GM19455 (cell line): ENCODE data around the gene ATP1A2.
"Not testable (repeated sequence)": the region's sequence is repeated elsewhere in the genome, so short reads cannot be mapped to it uniquely, and the experiment has no call there.

Experiments used
- ATAC-seq: cut with Tn5 transposase; IDR thresholded peaks from one replicate; pipeline ENCODE4 v1.9.1; 2021; ENCODE audit not compliant: unreplicated experiment

ATP1A2 gene

DNA sequence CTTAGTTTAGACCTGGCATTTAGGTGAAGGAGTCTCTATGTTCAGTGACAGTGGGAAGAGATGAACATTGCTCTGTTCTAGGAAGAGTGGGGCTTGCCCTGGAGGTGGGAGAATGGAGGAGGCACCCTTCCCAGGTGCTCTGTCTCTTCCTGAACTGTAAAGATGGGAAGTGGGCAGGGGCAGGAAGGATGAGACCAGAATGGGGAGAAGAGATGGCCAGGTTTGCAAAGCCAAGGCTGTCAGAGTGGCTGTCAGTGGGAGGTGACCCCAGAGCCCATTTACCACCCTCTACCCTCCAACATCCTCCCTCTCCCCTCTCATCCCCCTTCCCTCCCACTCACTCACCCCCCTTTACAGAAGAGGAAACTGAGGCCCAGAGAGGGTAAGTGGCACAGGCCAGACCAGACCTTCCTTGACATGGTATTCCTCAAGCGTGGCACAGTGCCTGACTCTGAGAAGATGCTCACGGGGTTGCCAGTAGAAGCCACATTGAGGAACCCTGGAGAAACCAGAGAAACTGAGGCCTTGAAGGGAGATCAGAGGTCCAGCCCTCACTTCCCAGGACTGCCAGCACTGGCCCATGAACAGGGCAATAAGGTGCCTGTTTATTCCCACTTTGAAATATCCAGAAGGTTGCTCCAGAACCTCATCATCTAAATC, 15.7 kb upstream of the ATP1A2 start:
- no peak for ATAC-seq

DNA sequence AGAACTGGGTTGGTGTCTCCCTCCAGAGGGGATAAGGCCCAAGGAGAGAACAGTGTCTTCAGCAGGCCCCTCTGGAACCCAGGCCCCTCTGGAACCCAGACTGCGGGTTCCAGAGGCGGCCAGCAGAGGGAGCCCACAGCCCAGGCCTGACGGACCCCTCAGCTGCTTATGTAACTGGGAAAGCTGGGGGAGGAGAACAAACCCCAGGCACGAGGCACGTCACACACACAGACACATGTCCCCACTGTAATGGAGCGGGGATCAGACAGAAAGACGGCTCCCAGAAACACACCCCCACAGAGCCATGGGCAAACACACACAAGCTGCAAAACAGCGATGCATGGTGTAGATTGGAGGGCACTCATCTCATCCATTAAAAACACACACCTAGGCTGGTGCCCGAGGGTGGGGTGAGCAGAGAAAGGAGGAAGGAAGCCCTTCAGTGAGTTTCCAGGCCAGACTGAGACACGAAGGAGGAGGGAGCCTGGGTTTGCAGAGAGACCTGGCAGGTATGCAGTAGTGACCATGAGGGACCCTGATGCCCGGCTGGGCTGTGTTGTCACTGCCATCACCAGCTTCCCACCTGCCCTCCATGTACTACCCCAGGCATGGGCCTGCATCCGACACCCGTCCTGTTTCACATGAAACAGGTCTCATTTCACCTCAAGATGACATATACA, 14.4 kb upstream of the ATP1A2 start:
- no peak for ATAC-seq

DNA sequence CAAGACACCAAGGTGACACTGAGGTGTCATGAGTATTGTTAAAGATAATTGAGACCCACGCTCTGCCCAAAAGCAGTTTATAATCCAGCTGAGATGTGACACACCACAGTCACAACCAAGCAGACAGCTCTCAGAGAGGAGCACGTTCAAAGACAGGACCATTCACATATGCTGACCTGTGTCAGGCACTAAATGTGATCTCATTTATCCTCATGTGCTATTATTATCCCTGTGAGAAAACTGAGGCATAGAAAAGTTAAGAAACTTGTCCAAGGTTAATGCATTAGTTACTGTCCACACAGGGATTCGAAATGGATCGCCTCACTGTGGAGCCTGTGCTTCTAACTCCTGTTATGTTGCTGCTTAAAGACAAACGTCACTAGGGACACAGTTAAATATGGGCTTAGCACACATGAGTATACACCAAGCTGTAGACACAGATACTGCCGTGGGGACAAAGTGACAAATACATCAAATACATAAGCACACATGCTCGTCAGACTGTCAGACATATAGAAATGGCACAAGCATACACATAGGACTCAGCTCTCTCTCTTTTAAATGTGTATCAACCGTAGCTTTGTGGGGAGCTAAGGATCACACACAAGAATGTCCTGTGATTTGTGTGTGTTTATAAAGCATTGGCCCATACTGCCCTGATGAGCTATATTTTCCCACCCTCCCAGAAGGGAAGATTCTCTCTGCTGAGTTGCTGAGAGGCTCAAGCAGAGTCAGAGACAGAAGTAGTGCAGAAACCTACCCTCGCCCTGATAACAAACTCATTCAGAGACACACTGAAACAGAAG, 13.6 kb upstream of the ATP1A2 start:
- ATAC-seq = no peak

DNA sequence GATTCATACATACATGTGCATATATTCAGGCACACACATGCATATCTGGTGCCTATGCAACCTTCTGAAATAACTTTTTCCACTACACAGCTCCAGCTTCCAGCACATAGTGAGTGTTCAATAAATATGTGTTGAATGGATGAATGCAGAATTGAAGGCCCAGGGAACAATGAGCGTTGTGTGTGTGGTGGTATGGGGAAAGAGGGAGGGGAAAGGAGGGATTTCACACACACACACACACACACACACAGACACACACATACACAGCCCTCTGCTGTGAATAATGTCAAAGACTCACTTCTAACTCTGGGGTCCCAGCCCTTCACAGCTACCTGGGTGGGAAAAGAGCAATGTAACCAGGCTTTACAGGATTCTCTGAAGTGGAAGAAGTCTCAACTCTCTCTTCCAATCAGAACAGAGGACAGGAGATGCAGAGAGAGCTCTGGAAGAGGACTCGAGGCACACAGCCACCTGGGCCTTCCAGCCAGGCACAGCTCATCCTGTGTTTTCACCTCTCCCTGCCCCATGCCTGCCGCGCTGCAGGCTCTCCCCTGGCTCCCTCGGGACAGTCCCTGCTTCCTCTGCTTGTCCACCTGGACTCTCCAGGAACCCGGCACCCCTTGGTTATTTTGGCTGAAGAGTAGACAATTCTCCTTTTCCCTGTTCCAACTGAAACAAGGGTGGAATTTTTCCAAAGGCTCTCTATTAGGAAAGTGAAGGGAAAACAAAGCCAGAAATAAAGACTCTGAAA, 11.7 kb upstream of the ATP1A2 start:
- no peak for ATAC-seq

DNA sequence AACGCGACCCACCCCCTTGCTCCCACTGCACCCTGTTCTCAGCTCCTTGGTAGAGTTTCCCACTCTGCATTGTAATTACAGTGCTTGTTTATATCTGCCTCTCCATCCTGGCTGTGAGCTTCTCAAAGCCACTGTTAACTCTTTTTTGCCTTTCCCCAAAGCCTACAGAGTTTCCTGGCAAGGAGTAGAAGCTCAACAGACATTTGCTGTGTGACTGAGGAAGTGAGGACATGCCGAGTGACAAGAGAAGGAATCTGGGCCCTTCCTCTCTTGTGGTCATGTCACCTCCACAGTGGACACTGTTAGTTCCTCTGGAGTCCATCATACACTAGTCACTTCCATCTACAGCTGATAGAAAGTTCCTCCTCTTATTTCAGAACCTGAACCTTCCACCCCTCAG, 11.1 kb upstream of the ATP1A2 start:
- no peak for ATAC-seq

DNA sequence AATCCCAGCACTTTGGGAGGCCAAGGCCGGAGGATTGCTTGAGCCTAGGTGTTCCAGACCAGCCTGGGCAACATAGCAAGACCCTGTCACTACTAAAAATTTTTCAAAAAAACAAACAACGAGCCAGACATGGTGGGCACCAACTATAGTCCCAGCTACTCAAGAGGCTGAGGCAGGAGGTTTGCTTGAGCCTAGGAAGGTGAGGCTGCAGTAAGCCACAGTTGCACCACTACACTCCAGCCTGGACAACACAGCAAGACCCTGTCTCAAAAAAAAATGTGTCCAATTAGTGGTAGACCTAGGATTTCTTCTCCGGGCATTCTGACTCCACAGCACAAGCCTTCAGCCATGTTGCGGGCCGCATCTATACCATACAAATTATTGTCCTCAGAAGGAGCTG, 10.4 kb upstream of the ATP1A2 start:
- ATAC-seq = no peak

DNA sequence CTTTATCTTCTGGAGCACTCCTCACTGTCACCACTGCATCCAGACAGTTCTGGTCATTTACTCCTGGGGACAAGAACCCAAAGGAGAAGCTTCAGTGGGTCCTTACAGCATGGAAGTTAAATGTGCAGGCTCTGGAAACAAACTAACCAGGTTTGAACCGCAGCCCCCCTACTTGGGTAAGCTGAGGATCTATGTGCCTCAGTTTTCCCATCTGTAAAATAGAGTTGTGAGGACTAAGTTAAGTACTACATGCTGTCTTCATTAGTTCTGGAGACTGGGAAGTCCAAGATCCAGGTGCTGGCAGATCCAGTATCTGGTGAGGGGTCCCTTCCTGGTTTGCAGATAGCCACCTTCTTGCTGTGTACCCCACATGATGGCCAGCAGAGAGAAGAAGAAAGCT, 8.0 kb upstream of the ATP1A2 start:
- ATAC-seq = no peak

DNA sequence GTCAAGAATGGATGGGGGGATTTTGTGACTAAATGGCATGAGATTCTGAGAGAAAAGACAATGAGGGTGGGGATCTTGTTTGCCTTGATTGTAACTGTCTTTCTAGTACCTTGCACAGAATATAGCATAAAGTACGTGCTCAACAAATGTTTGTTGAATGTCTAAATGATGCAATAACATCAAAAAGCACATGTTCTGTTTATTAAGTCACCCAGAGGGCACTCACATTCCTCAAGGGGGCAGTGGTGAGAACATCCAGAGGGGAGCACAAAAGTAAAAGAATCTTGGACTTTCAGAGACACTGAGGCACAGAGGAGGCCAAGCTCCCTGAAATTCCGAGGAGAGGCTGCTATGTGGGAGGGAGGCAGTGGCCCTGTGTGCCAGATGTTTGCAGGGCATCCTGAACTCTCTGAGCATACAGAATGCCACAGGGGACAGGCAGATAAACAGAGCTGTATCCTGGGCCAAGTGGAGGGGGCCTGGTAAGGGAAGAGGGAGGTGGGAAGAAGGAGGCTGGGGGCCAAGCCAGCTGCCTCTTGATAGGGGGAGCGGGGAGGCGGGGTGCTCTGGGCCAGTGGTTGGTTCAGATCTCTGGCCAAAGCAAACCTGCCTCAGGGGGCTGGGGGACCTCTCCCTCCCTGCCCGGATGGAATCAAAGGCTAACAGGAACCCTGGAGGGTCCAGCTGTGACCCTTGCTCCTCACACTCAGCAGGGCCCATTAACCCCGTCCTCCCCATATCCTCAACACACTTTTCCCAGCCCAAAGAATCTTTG, 6.5 kb upstream of the ATP1A2 start:
- ATAC-seq = no peak

DNA sequence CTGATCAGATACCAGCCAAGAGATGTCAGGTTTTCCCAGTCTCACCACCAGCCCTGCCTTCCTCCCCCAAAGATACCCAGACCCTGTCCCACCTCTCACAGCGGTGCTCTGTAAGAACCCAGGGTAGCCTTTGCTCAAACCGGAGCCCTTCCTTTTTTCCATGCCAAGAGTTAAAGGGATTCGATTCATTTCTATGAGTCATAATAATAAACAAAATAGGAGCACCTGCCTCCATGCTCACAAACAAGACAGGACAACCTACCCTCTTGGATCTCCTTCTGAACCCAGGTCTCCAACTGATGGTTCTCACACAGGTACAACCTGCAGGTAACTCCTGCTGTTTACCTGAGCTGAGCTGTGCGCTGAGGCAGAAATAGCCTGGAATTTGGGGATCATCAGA, 5.9 kb upstream of the ATP1A2 start:
- no peak for ATAC-seq

DNA sequence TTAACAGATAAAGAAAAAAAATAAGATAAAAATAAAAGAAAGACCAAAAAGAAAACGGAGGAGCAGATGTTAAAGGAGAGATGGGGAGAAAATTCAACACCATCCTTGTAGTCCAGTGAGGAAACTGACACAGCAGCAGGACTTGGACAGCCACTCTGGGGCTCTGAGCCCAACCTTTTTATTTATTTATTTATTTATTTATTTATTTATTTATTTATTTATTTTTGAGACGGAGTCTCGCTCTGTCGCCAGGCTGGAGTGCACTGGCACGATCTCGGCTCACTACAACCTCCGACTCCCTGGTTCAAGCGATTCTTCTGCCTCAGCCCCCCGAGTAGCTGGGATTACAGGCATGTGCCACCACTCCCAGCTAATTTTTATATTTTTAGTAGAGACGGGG, 4.1 kb upstream of the ATP1A2 start:
- ATAC-seq = not testable (repeated sequence)

DNA sequence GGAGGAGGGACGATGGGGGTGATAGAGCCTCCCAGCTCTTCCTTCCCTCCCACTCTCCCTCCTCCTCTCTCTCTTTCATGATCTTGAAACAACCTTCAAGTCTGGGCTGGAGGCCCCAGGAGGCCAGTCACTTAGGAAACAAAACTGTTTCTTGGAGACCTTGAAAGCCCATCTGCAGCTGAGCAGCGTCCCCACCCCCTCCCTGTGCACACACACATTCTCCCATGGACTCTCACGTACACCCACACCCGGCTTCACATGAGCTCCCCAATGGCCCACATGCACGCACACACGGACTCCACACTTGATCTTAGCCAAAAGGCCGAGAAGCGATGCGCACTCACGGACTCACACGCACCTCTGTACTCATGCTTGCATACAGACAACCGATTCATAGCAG, 3.2 kb upstream of the ATP1A2 start:
- no peak for ATAC-seq

DNA sequence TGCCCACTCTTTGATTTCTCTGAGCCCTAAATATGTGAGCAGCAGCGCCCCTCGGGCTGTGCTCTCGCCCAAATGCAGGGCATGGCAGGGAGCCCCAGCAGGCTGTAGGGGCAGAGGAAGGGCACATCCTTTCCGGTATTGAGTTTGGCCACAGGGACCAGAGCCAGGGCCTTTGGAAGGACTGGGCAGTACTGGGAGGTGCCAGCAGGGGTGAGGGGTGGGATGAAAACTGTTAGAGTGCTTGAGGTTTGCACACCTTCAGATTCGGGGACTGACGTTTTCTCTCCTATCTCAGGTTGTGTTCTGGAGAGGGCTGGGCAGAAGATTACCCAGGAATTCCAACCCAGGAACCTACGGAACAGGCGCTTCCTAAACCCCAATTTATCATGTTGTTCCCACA, 2.2 kb upstream of the ATP1A2 start:
- no peak for ATAC-seq

DNA sequence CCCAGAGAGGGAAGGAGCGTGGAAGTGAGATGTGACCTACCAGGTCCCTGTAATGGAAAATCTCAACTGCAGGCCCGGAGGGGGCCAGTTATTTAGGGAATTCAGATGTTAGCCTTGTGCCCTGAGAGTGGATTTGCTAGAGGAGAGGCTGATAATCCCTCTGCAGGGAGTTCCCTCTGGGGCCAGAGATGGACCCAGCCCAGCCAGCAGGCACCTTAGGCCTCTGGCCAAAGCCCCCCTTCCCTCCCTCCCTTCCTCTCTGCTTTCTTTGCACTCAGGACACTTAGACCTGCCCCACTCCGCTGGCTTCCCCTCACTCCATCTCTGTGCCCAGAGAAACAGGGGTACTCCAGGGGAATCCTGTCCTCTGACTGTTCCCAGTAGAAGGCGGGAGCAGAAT, 1.5 kb upstream of the ATP1A2 start:
- no peak for ATAC-seq

DNA sequence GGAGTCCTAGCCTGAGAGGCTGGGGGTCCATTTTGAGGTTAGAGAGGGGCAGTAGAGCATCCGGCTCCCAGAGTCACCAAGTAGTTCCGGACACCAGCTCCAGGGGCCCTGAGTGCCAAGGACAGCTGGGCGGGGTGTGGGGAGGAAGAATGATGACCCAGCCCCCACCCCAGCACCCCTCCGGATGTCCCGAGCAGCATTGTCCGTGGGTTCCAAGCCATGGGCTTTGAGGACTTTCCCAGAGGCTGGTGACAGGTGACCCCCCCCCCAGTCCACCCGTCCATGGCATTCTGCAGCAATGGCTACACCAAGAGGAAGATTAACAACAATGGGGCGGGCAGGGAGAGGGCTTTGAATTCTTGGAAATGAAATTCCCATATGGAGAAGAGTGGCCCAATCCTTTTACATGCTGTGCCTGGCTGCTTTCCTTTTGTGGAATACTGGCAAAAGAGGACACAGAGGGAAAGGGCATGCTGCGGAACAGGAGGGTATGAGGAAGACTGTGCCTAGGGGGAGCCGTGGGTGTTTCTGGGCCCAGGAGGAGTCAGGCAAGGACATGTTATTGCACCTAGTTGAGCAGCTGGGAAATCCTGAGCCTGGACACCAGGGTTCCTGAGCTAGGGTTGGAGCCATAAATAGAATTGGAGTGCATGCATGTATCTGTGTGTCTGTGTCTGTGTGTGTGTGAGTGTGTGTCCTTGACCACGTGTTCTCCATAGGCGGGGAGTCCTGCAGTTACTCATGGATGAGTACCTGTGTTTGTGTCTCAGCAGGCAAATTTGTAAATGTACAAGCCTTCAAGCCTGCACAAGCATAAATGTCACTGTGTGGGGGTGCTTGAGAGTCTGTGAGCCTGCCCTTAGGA, 956 bp downstream of the ATP1A2 start:
- no peak for ATAC-seq

DNA sequence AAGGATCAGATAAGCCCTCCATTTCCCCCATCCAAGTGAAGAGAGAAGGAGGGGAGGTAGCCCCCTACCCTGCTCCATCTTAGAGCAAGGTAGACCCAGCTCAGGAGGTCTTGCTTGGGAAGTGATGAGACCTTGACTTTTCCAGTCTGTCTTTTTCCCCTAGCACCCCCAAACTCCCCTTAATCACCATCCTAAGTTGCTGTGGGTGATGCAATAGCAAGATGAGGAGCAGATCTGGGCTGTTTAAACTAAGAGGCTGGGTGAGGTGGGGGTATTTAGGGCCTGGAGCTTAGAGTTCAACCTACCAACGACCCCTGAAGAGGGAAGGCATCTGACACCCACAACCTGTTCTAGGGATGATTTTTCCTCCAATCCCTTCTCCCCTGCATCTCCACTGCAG, 1.7 kb downstream of the ATP1A2 start:
- no peak for ATAC-seq

DNA sequence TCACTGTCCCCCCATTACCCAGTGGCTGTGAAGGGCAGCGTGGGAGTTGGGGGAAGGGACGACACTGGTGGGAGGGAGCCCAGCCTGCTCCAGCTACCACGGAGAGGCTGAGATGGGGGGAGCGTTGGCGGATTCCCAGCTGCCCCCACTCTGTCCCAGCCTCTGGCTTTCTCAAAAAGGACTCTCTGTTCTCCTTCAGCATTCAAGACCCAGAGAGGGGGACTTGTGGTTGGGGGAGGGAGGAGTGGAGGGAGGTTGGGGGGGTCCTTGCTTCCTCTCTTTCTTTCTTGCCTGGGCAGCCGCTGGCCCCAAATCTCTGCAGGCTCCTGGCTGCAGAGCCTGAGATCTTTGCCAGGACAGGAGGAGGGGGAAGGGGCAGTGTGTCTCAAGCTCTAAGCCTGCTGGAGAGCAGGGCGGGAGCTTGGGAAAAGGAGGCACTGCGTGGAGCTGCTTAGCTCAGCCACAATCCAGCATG, 2.2 kb downstream of the ATP1A2 start:
- ATAC-seq = no peak

DNA sequence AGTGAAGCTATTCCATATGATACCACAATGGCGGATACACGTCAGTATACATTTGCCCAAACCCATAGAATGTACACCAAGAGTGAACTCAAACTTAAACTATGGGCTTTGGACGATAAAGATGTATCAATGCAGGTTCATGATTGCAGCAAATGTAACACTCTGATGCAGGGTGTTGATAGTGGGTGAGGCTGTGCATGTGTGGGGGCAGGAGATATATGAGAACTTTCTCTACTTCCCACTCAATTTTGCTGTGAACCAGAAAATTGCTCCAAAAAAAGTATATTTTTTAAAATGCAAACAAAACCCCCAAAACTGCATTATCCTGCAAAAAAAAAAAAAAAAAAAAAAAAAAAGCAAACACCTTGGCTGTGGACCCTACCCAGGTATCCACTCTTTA, 3.4 kb downstream of the ATP1A2 start:
- ATAC-seq = no peak

DNA sequence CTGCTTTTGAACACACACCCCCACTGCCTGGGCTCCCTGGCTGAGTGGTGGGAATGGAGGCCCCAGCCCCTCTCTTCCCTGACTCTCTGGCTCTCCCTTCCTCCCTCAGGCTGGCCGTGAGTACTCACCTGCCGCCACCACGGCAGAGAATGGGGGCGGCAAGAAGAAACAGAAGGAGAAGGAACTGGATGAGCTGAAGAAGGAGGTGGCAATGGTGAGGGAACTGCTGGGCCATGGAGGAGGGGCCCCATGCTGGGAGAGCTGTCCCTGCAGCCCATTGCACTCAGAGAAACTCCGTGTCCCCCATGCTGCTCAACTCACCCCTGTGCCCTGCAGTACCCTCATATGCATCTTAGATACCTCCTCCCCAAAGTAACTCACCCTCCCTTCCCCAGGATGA, 5.2 kb downstream of the ATP1A2 start:
- no peak for ATAC-seq

DNA sequence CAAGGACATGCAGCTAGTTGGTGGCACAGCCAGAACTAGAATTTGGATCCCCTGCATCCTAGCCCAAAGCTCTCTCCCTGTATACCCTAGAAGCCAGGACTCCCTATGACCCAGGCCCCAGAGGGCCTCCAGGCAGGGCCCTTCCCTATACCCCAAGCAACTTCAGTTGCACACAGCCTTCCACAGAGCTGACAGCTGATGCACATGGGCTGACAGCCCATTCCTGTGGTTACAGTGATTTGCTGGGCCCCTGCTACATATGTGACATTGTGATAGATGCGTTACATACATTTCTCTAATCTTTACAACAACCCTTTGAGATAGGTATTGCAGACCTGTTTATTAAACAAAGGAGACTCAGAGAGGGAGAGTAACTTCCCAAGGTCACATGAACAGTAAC, 5.8 kb downstream of the ATP1A2 start:
- ATAC-seq = no peak
